HUES64 (cell line): Measurements from ENCODE around the gene CDC42BPG. TPM values are rescaled to one million over a fixed set of nuclear protein-coding genes. Genes with fewer than 3 reads are reported as not detected.
A peak's percentile ranks its signal among the peaks of the same experiment; 100 is the strongest.

Source experiments
- H3K27ac ChIP-seq: 2 replicates; pipeline ENCODE4 v1.7.0; 2013; ENCODE audit warnings: low read depth, low read length, inconsistent platforms
- H3K27me3 ChIP-seq: 2 replicates; pipeline ENCODE4 v1.6.1; 2013; ENCODE audit warnings: mild to moderate bottlenecking, low read length; ENCODE audit not compliant: insufficient read depth
- H3K36me3 ChIP-seq: 2 replicates; pipeline ENCODE4 v1.6.1; 2013; ENCODE audit warnings: mild to moderate bottlenecking, low read length; ENCODE audit not compliant: insufficient read depth
- H3K4me1 ChIP-seq: 2 replicates; pipeline ENCODE4 v1.6.1; 2013; ENCODE audit warnings: mild to moderate bottlenecking, low read length, moderate library complexity; ENCODE audit not compliant: insufficient read depth
- H3K4me3 ChIP-seq: 2 replicates; pipeline ENCODE4 v1.5.1; 2013; ENCODE audit warnings: mild to moderate bottlenecking, low read length, moderate library complexity
- H3K9ac ChIP-seq: 2 replicates; pipeline ENCODE4 v1.6.1; 2013; ENCODE audit warnings: mild to moderate bottlenecking, low read depth, low read length
- H3K9me3 ChIP-seq: 2 replicates; pipeline ENCODE4 v1.6.1; 2013; ENCODE audit warnings: low read depth, low read length; ENCODE audit not compliant: insufficient read depth
- WGBS: fragments of 150-250, 120-280 bp; methylation state at CpG from one replicate; pipeline ENCODE4 v1.1.7; 2013; ENCODE audit warnings: missing lambda C conversion rate; 5-methylcytosine and 5-hydroxymethylcytosine counted together
- polyA plus RNA-seq, 2 experiments: library from polyadenylated mRNA; stranded (reverse); fragments of 50-300 nt; gene quantifications; one replicate each; pipeline ENCODE4 v1.2.3, GENCODE V29; 2013

CDC42BPG gene, protein sequence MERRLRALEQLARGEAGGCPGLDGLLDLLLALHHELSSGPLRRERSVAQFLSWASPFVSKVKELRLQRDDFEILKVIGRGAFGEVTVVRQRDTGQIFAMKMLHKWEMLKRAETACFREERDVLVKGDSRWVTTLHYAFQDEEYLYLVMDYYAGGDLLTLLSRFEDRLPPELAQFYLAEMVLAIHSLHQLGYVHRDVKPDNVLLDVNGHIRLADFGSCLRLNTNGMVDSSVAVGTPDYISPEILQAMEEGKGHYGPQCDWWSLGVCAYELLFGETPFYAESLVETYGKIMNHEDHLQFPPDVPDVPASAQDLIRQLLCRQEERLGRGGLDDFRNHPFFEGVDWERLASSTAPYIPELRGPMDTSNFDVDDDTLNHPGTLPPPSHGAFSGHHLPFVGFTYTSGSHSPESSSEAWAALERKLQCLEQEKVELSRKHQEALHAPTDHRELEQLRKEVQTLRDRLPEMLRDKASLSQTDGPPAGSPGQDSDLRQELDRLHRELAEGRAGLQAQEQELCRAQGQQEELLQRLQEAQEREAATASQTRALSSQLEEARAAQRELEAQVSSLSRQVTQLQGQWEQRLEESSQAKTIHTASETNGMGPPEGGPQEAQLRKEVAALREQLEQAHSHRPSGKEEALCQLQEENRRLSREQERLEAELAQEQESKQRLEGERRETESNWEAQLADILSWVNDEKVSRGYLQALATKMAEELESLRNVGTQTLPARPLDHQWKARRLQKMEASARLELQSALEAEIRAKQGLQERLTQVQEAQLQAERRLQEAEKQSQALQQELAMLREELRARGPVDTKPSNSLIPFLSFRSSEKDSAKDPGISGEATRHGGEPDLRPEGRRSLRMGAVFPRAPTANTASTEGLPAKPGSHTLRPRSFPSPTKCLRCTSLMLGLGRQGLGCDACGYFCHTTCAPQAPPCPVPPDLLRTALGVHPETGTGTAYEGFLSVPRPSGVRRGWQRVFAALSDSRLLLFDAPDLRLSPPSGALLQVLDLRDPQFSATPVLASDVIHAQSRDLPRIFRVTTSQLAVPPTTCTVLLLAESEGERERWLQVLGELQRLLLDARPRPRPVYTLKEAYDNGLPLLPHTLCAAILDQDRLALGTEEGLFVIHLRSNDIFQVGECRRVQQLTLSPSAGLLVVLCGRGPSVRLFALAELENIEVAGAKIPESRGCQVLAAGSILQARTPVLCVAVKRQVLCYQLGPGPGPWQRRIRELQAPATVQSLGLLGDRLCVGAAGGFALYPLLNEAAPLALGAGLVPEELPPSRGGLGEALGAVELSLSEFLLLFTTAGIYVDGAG (N-terminal part only)
- polyA plus RNA-seq (2013, experiment 1 of 2) = 4.0 TPM
- 4.4 TPM for polyA plus RNA-seq (2013, experiment 2 of 2)

- Histone ChIP-seq H3K27me3 (no peaks in the 10 kb centered on the region), H3K9me3 (no peaks in the 10 kb centered on the region), H3K27ac (peak within 1 kb of the TSS; percentile 80; the same call in 1 of the 2 replicates), H3K9ac (peak within 1 kb of the TSS; percentile 69), H3K36me3 (peaks cover 9% of the 10 kb centered on the region; the same call in 1 of the 2 replicates), H3K4me1 (peaks cover 10% of the 10 kb centered on the region; the same call in 1 of the 2 replicates), H3K4me3 (peak within 1 kb of the TSS; percentile 87)
- under 1% methylated on average over 95 of the region's 96 CpGs for WGBS
Measured at GRCh38 chr11:64844330-64845128, at the start of gene CDC42BPG. TSS of gene CDC42BPG (minus strand) at chr11:64844653. CDS start at chr11:64844569, 84 bp downstream.

DNA sequence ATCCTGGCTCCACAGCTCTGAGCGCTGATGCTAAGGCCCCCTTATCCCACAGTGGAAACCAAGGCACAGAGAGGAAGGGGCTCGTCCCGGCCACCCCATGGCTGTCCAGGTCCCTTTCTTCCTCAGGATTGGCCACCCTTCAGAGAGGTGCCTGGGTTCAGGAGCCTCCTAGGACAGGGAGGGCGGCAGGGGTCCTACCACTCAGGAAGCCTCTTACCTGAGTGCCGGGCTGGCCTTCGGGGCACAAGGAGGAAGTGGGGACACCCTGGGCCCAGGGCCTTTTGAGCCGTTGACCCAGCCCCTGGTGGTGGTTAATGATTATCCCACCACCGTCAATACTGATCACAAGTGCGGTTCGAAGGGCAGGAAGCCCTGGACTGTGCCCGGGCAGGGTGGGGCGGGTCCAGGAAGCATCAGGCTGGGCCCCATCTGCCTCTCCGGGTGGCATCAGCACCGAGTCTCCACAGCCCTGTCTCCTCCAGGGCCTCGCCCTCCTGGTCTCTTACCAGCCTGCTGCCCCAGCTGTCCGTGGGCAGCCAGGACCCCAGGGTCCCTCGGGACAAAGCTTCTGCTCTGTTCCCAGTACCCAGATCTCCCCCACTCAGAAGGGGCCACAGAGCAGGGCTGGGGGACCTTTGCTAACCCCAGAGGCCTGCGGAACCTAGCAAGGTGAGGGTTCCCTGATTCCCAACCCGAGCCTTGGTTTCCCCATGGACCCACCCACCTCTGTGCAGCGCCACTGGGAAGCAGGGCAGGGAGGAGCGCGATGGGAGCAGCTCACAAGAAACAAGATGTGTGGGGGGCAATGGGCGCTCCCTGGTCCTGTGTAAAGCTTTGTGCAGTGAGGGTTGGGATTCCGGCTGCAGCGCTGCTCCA, 49.0 kb upstream of the CDC42BPG start:
- Histone ChIP-seq H3K27ac (no peak overlapping the region), H3K4me3 (no peak overlapping the region), H3K9me3 (no peaks in the 10 kb centered on the region), H3K9ac (no peak overlapping the region), H3K27me3 (no peaks in the 10 kb centered on the region), H3K36me3 (peaks cover 15% of the 10 kb centered on the region), H3K4me1 (peaks cover 5% of the 10 kb centered on the region; the same call in 1 of the 2 replicates)
- WGBS = 91% methylated on average over 24 of the region's 25 CpGs

GRCh38 chr11:64892838-64893193, 48.4 kb upstream of the CDC42BPG start:
- Histone ChIP-seq H3K9ac (no peak overlapping the region), H3K27me3 (no peaks in the 10 kb centered on the region), H3K9me3 (no peaks in the 10 kb centered on the region), H3K36me3 (peaks cover 9% of the 10 kb centered on the region; the same call in 1 of the 2 replicates), H3K4me3 (no peak overlapping the region), H3K4me1 (peaks cover 9% of the 10 kb centered on the region; the same call in 1 of the 2 replicates), H3K27ac (no peak overlapping the region)
- 93% methylated on average over 10 of the region's 10 CpGs for WGBS

DNA sequence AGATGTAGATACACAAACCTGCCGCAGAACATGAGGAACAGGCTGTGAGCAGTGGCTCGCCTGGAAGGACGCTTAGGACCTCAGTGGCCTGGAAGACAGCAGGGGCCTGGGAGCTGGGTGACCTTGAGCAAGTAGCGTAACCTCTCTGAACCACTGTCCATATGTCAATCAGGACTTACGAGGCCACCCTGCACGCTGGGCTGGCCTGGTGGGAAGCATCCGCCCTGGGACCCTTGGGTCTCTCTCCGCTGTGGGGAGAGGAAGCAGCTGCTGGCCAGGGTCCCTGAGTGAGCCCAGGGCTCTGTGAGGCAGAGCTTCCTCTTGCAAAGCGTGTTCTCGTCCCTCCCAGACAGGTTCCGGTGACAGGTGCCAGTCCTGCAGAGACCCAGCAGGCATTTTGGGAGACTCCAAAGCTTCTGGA, 48.0 kb upstream of the CDC42BPG start:
- Histone ChIP-seq H3K4me1 (peaks cover 9% of the 10 kb centered on the region; the same call in 1 of the 2 replicates), H3K9me3 (no peaks in the 10 kb centered on the region), H3K4me3 (no peak overlapping the region), H3K27me3 (no peaks in the 10 kb centered on the region), H3K36me3 (peaks cover 5% of the 10 kb centered on the region; the same call in 1 of the 2 replicates), H3K9ac (no peak overlapping the region; the same call in 1 of the 2 replicates), H3K27ac (no peak overlapping the region)
- 93% methylated on average over 11 of the region's 11 CpGs for WGBS

- no peaks in the 10 kb centered on the region for H3K36me3 ChIP-seq
- no peak overlapping the region for H3K27ac ChIP-seq
- H3K9ac ChIP-seq = no peak overlapping the region
- no peaks in the 10 kb centered on the region for H3K27me3 ChIP-seq
- no peak overlapping the region for H3K4me3 ChIP-seq
- H3K4me1 ChIP-seq = peaks cover 9% of the 10 kb centered on the region; the same call in 1 of the 2 replicates
- WGBS = 86% methylated on average over 5 of the region's 5 CpGs
- no peaks in the 10 kb centered on the region for H3K9me3 ChIP-seq
Measured at GRCh38 chr11:64891880-64892279, 47.4 kb upstream of the CDC42BPG start.

DNA sequence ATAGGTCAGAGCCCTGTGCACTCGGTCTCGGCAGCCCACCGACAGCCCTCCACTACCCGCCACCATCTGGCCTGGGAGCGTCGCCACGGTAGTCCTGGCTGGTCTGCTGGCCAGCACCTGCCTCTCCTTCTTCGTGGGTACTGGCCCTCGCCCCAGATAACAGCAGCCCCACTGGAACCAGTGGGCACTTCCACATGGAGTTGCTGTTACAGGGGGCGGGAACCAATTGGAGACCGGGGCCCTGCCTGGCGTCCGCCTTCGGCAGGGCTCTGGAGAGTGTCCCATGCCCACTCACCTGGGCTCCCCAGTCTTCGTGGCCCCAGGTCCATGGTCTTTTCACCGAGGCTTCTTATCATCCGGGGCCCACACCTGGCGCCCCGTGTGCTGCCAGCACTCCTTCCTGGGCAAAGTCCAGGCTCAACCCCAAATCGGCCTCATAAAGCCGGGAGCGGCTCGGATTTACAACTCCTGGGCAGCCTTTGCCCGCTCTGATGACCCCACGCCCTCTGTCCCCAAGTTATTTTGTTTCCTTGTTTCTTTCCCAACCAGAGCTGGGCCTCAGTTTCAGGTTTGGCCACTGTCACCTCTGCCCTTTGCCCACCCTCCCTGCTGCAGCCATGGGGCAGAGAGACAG, 46.9 kb upstream of the CDC42BPG start:
- 92% methylated on average over 25 of the region's 25 CpGs for WGBS
- Histone ChIP-seq H3K27me3 (no peaks in the 10 kb centered on the region), H3K27ac (no peak overlapping the region), H3K9me3 (no peaks in the 10 kb centered on the region), H3K4me1 (peaks cover 9% of the 10 kb centered on the region; the same call in 1 of the 2 replicates), H3K9ac (no peak overlapping the region; the same call in 1 of the 2 replicates), H3K36me3 (no peaks in the 10 kb centered on the region), H3K4me3 (no peak overlapping the region)

DNA sequence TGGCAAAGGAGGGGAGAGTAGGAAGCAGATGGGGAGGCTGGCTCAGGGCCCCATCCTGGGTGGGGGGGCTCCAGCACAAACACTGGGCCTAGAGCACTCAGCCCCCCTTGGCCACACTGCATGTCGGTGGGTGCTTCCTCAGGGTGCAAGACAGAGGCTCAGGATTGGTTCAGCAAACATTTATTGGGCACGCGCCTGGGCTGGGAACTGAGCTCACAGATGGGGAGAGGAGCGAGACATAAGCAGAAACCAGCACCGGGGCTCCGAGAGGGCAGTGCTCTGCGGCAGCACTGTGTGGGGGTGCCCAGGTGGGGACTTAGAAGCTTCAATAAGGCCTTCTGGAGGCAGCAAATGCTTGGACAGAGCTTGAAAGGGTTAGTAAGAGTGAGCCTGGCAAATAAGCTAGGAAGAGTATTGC, 46.1 kb upstream of the CDC42BPG start:
- Histone ChIP-seq H3K36me3 (no peaks in the 10 kb centered on the region), H3K9ac (no peak overlapping the region), H3K27ac (no peak overlapping the region), H3K4me3 (no peak overlapping the region), H3K9me3 (no peaks in the 10 kb centered on the region), H3K27me3 (no peaks in the 10 kb centered on the region), H3K4me1 (peaks cover 9% of the 10 kb centered on the region; the same call in 1 of the 2 replicates)
- WGBS = 90% methylated on average over 7 of the region's 7 CpGs

GRCh38 chr11:64888729-64889511, 44.5 kb upstream of the CDC42BPG start:
- Histone ChIP-seq H3K9me3 (no peaks in the 10 kb centered on the region), H3K36me3 (no peaks in the 10 kb centered on the region), H3K9ac (no peak overlapping the region), H3K4me3 (no peak overlapping the region), H3K27ac (no peak overlapping the region), H3K27me3 (no peaks in the 10 kb centered on the region), H3K4me1 (peaks cover 9% of the 10 kb centered on the region; the same call in 1 of the 2 replicates)
- WGBS = 72% methylated on average over 9 of the region's 9 CpGs
